GM23248 (cell line): ENCODE measurements around the gene FOXN3. TPM values are rescaled to one million over a fixed set of nuclear protein-coding genes. Genes with fewer than 3 reads are reported as not detected.
A peak's percentile ranks its signal among the peaks of the same experiment; 100 is the strongest.

Experiments used
- DNase-seq: peaks from one replicate; pipeline ENCODE4 v3.0.0-alpha.2; 2015
- H2AFZ ChIP-seq: fragments of 200-600 bp; sonication (generic); 2 replicates; pipeline ENCODE4 v1.6.1; 2016; ENCODE audit warnings: antibody characterized with exemption
- H3F3A ChIP-seq: fragments of 200-600 bp; sonication (generic); 2 replicates; pipeline ENCODE4 v1.6.1; 2016; ENCODE audit warnings: mild to moderate bottlenecking, antibody characterized with exemption, mixed run types; ENCODE audit not compliant: insufficient read depth
- H3K27ac ChIP-seq: fragments of 200-600 bp; sonication (generic); 2 replicates; pipeline ENCODE4 v1.5.1; 2016; ENCODE audit warnings: mild to moderate bottlenecking
- H3K27me3 ChIP-seq: fragments of 200-600 bp; sonication (generic); replicated peaks from 2 replicates; pipeline ENCODE4 v1.6.1; 2016; ENCODE audit warnings: mild to moderate bottlenecking; ENCODE audit not compliant: insufficient read depth
- H3K36me3 ChIP-seq: fragments of 200-600 bp; sonication (generic); 2 replicates; pipeline ENCODE4 v1.6.1; 2016; ENCODE audit warnings: low read depth, mild to moderate bottlenecking
- H3K4me1 ChIP-seq: fragments of 200-600 bp; sonication (generic); 2 replicates; pipeline ENCODE4 v1.6.1; 2016; ENCODE audit warnings: mild to moderate bottlenecking; ENCODE audit not compliant: insufficient read depth
- H3K4me2 ChIP-seq: fragments of 200-600 bp; sonication (generic); one replicate; pipeline ENCODE4 v1.6.1; 2016; ENCODE audit warnings: mild to moderate bottlenecking; ENCODE audit not compliant: unreplicated experiment
- H3K4me3 ChIP-seq: fragments of 200-600 bp; sonication (generic); 2 replicates; pipeline ENCODE4 v1.5.1; 2016; ENCODE audit warnings: mild to moderate bottlenecking
- H3K79me2 ChIP-seq: fragments of 200-600 bp; sonication (generic); 2 replicates; pipeline ENCODE4 v1.6.1; 2016; ENCODE audit warnings: mild to moderate bottlenecking; ENCODE audit not compliant: insufficient read depth
- H3K9ac ChIP-seq: fragments of 200-600 bp; sonication (generic); 2 replicates; pipeline ENCODE4 v1.6.1; 2016; ENCODE audit warnings: mild to moderate bottlenecking
- H3K9me2 ChIP-seq: fragments of 200-600 bp; sonication (generic); 2 replicates; pipeline ENCODE4 v1.6.1; 2016; ENCODE audit warnings: mixed run types, mild to moderate bottlenecking, moderate library complexity; ENCODE audit not compliant: insufficient read depth
- H3K9me3 ChIP-seq: fragments of 200-600 bp; sonication (generic); one replicate; pipeline ENCODE4 v1.6.1; 2017; ENCODE audit warnings: low read depth
- H4K20me1 ChIP-seq: fragments of 200-600 bp; sonication (generic); 2 replicates; pipeline ENCODE4 v1.6.0; 2016; ENCODE audit not compliant: insufficient read depth
- EZH2 ChIP-seq: fragments of 200-600 bp; sonication (generic); IDR thresholded peaks from 2 replicates; pipeline ENCODE4 v1.6.1; 2018; ENCODE audit warnings: antibody characterized with exemption, mild to moderate bottlenecking; ENCODE audit not compliant: insufficient read depth, poor library complexity, severe bottlenecking
- EZH2phosphoT487 ChIP-seq: fragments of 200-600 bp; sonication (generic); IDR thresholded peaks from 2 replicates; pipeline ENCODE4 v1.6.1; 2018; ENCODE audit warnings: antibody characterized with exemption, moderate library complexity, mild to moderate bottlenecking, low read depth; ENCODE audit not compliant: insufficient read depth
- WGBS, 2 experiments: methylation state at CpG; one replicate each; pipeline ENCODE4 v1.1.6; 2015 to 2017; ENCODE audit warnings: low lambda C conversion rate in 2 of 2, low coverage in 1 of 2; ENCODE audit errors: missing lambda C conversion rate in 2 of 2; 5-methylcytosine and 5-hydroxymethylcytosine counted together
- in situ Hi-C: fragments of 300-500 bp; cut with MboI; formaldehyde crosslinking; loops from 2 replicates; pipeline ENCODE4 v1.15.0; 2020
- polyA plus RNA-seq: library from polyadenylated mRNA; unstranded; fragments of >200 nt; fragmentation: Nextera tagmentation; extraction: Ambion mirVana; gene quantifications from 2 replicates; pipeline ENCODE4 v1.2.1, GENCODE V29; 2016
- total RNA-seq: library from RNA; depleted of rRNA; stranded (reverse); fragments of >200 nt; shearing (Covaris generic); gene quantifications from 2 replicates; pipeline ENCODE4 v1.2.3, GENCODE V29; 2014

Gene FOXN3
- total and polyA plus RNA-seq, 2 experiments from 2014 or later = 18.6 to 19.0 TPM

DNA sequence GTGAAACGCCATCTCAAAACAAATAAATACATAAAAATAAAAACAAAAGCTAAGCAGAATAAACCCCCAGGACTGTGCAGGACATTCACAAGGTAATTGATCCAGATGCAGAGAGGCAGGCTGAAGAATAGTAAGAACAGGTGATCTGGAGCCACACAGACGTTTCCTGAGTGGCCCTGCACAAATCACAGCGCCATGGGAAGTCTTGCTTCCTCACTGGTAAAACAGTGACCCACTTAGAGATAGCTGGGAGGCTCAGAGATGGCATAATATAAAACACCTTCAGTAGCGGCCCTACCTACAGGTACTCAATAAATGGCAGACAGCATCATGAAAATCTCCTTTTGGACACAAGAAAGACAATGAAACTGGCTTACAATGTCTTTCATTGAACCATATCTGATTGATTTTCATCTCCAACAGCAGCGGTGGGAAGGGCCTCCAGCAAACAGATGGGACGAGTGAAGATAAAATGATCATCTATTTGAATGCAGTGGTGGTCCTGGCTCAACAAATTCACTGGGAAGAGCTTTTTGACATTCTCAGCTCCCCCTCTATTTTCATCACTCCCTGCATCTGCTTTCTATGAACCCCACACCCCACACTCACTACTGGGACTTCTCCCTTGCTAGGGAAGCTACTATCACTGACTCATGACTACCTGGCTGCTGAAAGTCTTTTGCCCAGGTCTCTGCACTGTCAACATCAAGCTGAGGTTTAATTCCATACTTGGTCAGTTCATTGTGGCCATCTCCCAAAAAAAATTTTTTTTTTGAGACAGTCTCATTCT, 63.9 kb downstream of the FOXN3 start:
- Histone ChIP-seq H3K9ac (no peak overlapping the region), H3K9me2 (no peaks in the 10 kb centered on the region), H3K79me2 (peaks cover 33% of the 10 kb centered on the region), H3K27me3 (no peaks in the 10 kb centered on the region), H3K4me1 (peaks cover 15% of the 10 kb centered on the region), H3K27ac (no peak overlapping the region), H2AFZ (no peak overlapping the region), H3K9me3 (no peaks in the 10 kb centered on the region), H3K4me2 (no peak overlapping the region), H3F3A (peaks cover 4% of the 10 kb centered on the region; the same call in 1 of the 2 replicates), H3K4me3 (no peak overlapping the region), H4K20me1 (no peaks in the 10 kb centered on the region), H3K36me3 (no peaks in the 10 kb centered on the region)
- in situ Hi-C loops = no loop called here
- DNase-seq = no peak
- TF ChIP-seq EZH2phosphoT487 (no peak), EZH2 (no peak)
- WGBS, 2 experiments = 85 to 95% methylated on average over 6 of the region's 6 CpGs

DNA sequence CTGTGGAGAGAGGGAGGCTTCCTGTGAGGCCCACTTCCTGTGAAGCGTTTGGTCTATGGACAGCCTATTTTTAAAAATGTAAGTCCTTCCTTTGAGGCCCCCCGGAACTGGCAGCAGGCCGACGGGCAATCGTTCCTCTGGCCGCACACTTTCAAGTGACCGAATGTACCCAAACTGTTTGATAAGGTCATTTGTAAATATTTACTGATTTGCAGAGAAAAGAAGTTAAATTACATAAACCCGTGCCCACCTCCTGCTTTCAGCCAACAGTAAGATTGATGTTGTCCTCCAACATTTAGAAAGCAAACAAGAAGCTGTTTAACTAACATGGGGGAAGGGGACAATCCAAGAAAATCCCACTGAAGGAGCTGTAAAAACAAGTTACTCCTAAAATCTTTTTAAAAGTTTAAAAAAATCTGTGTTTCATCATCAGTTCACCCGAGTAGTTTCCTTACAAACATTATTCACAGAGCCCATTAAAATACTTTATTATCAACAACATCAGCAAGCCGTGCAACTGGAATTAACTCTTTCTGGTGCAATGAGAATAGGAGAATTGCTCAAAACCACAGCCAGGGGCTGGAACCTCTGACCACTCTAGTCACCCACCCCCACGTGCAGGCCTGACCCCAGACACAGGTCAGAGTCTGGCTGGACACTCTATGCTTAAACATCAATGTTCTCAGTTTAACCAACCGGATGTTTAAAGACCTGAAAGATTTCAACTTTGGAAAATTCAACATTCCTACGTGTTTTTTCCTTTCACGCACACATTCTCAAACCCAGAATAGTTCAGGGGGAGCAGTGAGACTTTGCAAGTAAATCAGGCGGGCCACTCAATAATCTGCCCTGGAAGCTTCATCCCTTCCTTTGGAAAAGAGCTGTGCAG, 65.3 kb downstream of the FOXN3 start:
- H4K20me1 ChIP-seq = no peaks in the 10 kb centered on the region
- in situ Hi-C loops = no loop called here
- H3K36me3 ChIP-seq = no peaks in the 10 kb centered on the region
- peaks cover 15% of the 10 kb centered on the region for H3K4me1 ChIP-seq
- no peaks in the 10 kb centered on the region for H3K27me3 ChIP-seq
- H3K9me2 ChIP-seq = no peaks in the 10 kb centered on the region
- WGBS, 2 experiments = 21 to 22% methylated on average over 15 of the region's 15 CpGs
- H3K4me2 ChIP-seq = peak overlapping the region; percentile 85
- no peak for TF ChIP-seq EZH2phosphoT487
- peak; percentile 44 for DNase-seq
- peaks cover 28% of the 10 kb centered on the region; the same call in 1 of the 2 replicates for H3K79me2 ChIP-seq
- peak overlapping the region; percentile 51 for H3K4me3 ChIP-seq
- peaks cover 4% of the 10 kb centered on the region; the same call in 1 of the 2 replicates for H3F3A ChIP-seq
- no peaks in the 10 kb centered on the region for H3K9me3 ChIP-seq
- peak overlapping the region; percentile 75 for H3K9ac ChIP-seq
- H2AFZ ChIP-seq = peak overlapping the region; percentile 92
- H3K27ac ChIP-seq = peak overlapping the region; percentile 55

DNA sequence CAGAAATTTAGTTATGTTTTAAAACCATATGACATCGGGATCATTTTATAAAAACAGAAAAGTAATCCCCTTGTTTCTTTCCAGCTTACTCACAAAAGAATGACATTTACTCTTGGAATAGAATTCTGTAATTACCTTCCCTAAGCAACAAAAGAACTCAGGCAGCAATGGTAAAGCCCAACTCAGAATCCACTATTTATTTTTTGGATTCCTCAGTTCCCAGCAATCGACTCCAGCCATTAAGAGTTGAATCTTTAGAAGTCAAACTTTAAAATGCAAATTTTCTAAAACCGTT, 65.9 kb downstream of the FOXN3 start:
- Histone ChIP-seq H3K4me1 (peaks cover 15% of the 10 kb centered on the region), H2AFZ (peak overlapping the region; percentile 92), H3K27me3 (no peaks in the 10 kb centered on the region), H3K9ac (peak overlapping the region; percentile 75), H3K4me2 (peak overlapping the region; percentile 85), H3F3A (peaks cover 4% of the 10 kb centered on the region; the same call in 1 of the 2 replicates), H3K79me2 (peaks cover 26% of the 10 kb centered on the region; the same call in 1 of the 2 replicates), H3K9me2 (no peaks in the 10 kb centered on the region), H3K27ac (peak overlapping the region; percentile 55), H4K20me1 (no peaks in the 10 kb centered on the region), H3K4me3 (peak overlapping the region; percentile 51; the same call in 1 of the 2 replicates), H3K9me3 (no peaks in the 10 kb centered on the region), H3K36me3 (no peaks in the 10 kb centered on the region)
- no peak for TF ChIP-seq EZH2phosphoT487
- TF ChIP-seq EZH2 = no peak
- WGBS, 2 experiments = 15 to 20% methylated on average over 3 of the region's 3 CpGs
- in situ Hi-C loops = no loop called here
- no peak for DNase-seq

DNA sequence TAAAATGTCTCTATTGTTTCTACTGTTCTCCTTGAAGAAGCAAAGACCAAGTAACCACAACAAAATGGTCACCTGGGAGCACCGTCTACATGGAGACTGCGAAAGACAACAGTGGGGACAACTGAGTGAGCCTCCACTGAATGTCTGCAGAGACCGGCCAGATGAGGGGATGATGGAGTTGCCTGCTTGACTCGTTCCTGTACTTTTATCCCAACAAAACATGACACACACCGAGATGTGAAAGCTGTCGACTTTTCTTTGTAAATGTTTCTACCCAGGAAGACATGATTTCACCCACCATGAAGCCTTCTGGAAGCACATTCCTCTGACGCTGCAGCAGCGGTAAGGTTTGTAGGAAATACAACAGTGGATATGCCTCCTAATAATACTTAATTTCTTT, 66.9 kb downstream of the FOXN3 start:
- Histone ChIP-seq H3K79me2 (peaks cover 26% of the 10 kb centered on the region; the same call in 1 of the 2 replicates), H3K27ac (no peak overlapping the region), H3K9ac (no peak overlapping the region), H3K4me2 (no peak overlapping the region), H4K20me1 (no peaks in the 10 kb centered on the region), H3F3A (peaks cover 4% of the 10 kb centered on the region; the same call in 1 of the 2 replicates), H3K4me1 (peaks cover 15% of the 10 kb centered on the region), H3K27me3 (no peaks in the 10 kb centered on the region), H3K9me3 (no peaks in the 10 kb centered on the region), H3K4me3 (no peak overlapping the region), H3K9me2 (no peaks in the 10 kb centered on the region), H3K36me3 (no peaks in the 10 kb centered on the region), H2AFZ (no peak overlapping the region)
- TF ChIP-seq EZH2 (no peak), EZH2phosphoT487 (no peak)
- WGBS, 2 experiments = 97 to 99% methylated on average over 8 of the region's 8 CpGs
- DNase-seq = no peak
- in situ Hi-C loops = no loop called here
